GM18873 (cell line): ENCODE results near the gene MAB21L4.

Source experiments
- ATAC-seq: cut with Tn5 transposase; IDR thresholded peaks from one replicate; pipeline ENCODE4 v1.9.1; 2021; ENCODE audit warnings: mild to moderate bottlenecking, moderate library complexity, moderate number of reproducible peaks; ENCODE audit not compliant: unreplicated experiment, low FRiP score

The MAB21L4 gene

DNA sequence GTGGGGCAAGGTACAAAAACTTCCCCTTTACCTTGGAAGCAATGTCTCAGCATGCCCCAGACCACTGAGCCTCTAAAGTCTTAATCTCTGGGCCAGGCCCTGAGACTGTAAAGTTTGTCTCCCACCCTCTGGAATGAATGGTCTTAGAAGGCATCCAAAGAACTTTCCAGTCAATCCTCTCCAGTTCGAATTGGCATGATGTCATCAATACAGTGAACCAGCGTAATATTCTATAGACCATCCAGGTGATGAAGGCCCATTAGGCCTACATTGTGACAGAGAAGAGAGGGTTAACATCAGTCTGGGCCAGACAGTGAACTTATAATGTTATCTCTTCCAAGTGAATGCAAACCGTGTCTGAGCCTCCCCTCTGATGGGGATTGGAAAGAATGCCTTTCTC is 11.2 kb downstream of the MAB21L4 start:
- ATAC-seq: no peak

DNA sequence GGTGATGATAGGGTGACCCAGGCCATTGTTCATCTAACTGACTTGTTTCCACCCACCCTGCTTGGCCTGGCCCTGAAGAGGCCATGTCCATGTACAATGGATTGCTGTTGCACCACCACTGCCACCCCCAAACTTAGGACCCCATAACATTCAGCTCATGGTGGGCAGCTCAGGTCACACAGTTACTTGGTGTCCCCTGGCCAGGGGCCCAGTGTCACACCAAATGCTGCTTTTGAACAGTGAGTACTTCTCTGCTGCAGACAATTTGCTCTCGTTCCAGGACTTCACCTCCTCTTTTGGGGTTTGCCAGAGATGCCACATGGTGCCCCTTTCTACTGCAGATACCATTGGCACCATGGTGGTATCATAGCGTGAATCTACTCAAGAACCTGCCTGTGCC is 11.7 kb downstream of the MAB21L4 start:
- no peak for ATAC-seq

DNA sequence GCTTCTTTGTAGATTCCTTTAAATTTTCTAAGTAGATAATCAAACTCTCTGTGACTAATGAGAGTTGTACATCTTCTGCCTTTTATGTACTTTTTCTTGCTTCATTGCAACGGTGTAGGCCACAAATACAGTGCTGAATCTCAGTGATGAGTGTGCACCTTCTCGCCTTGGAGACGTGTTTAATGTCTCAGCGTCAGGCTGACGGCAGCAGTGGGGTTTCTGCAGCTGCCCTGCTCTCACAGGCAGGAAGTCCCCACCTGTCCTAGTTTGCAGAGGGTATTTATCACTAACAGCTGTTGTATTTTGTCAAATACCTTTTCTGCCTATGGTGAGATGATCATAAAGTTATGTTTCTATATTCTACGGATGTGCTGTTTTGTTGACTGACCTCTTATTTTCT is 14.0 kb downstream of the MAB21L4 start:
- no peak for ATAC-seq

DNA sequence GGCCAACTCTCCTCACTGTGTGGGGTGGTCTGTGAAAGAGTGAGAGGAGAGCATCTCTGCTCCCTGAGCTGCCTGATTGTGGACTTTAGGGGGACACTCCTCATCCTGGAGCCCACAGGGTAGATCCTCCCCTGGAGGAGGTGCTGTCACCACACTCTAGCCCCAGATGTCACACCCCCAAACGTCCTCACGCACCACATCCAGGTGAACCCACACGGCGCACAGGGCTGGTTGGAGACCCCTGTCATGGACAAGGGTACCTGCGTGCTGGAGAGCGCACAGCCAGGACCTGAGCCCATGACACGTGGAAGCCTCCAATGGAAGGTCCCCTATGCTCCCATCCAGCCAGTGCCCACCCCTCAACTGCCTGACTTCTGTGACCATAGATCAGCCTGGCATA is 16.9 kb downstream of the MAB21L4 start:
- ATAC-seq: no peak

DNA sequence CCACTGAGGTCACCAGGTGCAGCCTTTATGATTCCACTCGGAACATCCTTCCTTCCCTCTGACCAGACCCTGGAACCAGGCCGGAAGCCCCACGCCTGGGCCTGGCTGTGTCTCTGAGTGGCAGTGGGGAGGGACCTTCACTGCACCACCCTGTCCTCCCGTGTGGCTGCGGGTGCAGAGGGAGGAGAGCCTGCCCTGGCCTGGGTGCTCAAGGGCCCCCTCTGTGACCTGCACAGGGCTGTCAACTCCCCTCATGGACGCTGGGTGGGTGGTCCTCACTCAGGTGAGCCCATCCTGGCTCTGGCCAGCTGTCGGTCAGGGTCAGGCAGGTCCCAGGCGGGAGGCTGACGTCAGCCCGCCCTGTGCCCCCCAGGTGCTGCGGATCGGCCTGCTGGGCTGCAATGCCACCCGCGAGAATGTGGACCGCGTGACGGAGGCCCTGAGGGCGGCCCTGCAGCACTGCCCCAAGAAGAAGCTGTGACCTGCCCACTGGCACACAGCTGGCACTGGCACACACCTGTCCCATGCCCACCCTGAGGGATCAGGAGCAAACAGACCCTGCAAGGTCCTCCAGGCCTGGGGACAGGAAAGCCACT is 17.5 kb downstream of the MAB21L4 start:
- ATAC-seq: no peak

DNA sequence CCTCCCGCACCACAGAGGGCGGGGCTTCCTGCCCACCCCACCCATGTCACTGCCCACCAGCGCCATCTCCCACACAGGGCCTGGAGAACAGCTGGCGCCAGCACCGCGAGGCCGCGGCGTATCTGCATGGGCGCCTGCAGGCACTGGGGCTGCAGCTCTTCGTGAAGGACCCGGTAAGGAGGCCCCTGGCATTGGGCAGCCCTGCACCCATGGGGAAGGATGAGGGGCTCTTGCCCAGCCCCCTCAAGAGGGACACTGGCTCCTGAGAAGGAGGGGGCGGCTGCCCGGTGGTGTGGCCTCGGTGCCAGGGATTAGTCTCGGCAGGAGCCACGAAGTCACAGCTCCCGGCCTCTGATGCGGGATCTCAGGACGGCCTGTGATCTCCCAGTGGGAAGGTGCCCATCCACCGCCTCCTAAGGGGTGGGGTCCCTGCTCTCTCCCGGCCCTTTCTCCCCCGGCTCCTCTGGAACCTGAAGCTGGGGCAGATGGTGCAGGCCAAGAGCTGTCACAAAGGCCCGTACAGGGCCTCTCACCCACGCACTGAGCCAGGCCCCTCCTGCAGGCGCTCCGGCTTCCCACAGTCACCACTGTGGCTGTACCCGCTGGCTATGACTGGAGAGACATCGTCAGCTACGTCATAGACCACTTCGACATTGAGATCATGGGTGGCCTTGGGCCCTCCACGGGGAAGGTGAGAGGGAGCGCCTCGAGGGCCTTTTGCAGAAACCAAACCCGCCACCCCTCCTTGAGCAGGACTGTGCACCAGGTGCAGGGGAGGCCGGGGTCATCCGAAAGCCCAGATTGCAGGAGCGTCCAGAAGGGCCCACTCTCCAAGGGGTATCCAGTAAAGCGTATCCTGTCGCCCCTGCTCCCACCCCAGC is 18.3 kb downstream of the MAB21L4 start:
- ATAC-seq: no peak

- ATAC-seq: no peak
These were observed 19.3 kb downstream of the MAB21L4 start for GRCh38 chr2:240876475-240877251.

GRCh38 chr2:240876035-240876474 is 19.9 kb downstream of the MAB21L4 start:
- ATAC-seq: no peak

GRCh38 chr2:240875228-240876034 is 20.5 kb downstream of the MAB21L4 start:
- ATAC-seq: no peak

GRCh38 chr2:240874715-240875227 is 21.2 kb downstream of the MAB21L4 start:
- ATAC-seq: no peak

GRCh38 chr2:240873805-240874714 is 21.9 kb downstream of the MAB21L4 start:
- no peak for ATAC-seq

DNA sequence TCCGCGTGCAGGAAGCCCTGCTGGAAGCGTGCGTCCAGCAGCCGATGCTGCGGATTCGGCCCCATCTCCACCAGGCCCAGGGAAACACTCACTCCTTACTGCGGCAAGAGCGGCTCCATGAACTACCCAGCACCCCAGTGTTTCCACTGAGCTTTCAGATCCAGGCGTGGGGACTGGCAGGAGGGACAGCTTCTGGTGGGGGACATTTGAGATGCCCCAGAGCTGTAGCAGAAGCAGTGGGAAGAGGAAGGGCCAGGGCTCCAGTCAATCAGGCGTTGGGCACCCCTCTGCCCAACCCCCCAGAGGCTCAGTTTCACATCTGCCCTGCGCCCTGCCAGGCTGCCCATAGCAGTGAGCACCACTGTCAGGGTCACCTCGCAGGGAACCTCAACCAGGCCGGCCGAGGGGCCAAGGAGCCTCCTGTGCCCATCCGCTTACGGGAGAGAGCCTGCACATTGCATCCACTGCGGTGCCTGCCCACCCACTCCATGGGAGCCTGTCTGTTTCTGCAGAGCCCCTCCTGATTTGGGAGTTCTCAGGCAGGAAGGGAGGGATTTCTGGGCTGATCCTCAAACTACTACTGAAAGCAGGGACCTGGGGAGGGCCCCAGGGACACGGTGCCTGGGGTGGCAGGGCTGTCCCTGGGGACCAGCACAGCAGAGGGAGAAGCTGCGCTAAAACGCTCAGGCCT is 22.7 kb downstream of the MAB21L4 start:
- no peak for ATAC-seq

- ATAC-seq: no peak
These were observed 23.4 kb downstream of the MAB21L4 start for GRCh38 chr2:240872317-240873097.

GRCh38 chr2:240871071-240871958 is 24.6 kb downstream of the MAB21L4 start:
- ATAC-seq: no peak

DNA sequence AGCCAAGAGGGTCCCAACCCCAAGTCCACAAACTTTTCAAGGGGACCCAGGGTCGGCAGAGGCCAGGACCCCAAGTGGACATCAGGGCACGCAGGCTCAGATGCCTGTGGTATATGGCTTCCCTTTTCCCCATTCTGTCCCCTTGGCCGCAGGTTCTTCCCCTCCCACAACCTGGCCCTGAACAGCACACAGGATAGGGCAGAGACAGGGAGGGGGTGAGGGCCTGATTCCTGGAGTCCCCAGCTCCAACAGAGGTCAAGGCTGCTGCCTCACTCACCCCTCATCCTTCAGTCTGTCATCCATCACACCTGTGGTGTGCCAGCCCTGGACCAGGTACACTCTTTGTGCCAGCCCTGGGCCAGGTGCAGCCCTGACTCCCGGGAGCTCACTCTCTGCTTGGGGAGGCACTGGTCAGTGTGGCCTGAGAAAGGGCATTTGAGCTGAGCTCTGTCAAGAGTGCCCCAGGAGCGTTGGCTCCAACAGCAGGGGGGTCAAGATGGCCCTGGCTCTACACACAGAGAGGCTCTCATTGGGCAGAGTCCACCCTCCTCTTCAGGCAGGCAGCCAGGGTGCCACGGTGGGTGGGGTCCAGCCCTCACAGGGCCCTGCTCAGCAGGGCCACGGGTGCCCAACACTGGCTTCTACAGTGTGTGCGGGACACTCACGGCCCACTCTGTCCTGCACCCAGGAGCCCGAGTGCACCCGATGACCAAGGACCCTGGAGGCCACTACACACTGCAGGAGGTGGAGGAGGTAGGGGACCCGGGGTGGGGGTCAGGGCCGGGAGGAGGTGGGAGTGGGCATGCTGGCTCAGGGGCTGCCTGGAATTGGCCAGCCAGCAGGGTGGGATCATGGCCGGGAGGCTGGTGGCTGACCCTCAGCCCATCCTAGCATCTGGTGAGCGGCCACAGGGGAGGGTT is 25.7 kb downstream of the MAB21L4 start:
- ATAC-seq: no peak
